GM19023 (cell line): ENCODE measurements around the gene GRID1.

Experiments used
- ATAC-seq: cut with Tn5 transposase; IDR thresholded peaks from one replicate; pipeline ENCODE4 v1.9.1; 2021; ENCODE audit warnings: mild to moderate bottlenecking, moderate library complexity; ENCODE audit not compliant: unreplicated experiment

GRID1 gene

DNA sequence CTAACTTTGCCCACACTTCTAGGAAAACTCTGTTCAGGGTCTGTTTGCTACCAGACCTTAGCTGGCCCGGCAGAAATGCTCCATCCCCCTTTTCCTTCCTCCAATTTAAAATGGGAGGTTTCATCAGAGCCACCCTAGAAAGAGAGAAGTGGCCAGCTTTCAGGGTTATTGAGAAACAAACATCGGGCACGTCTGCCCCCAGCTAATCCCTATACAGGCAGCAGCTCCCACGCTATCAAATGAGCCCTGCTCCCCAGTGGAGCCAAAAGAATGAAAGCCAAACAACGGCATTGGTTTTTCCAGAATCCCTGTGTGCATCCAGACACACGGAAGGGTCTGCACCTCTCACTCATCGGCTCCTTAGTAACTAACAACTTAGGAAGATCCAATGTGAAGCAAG lies 132.5 kb downstream of the GRID1 start:
- ATAC-seq: no peak

DNA sequence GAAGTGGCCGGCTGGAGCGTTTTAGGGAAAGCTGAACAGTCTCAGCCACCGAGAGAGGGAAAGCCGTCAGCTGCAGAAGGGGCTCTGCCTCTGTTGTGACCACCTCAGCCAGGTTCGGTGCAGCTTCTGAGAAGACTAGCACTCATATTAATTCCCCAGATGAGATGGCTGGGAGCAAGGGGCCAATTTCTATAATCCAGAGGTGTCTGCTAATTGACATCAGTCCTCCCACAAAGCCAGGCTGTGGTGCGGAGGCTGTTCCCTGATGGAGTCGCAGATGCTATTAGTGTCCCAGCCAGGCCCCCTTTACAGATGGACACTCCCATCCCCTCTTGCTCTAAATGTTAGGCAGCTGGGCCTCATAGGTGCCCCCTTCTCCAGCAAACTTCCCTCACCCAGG lies 133.5 kb downstream of the GRID1 start:
- no peak for ATAC-seq

DNA sequence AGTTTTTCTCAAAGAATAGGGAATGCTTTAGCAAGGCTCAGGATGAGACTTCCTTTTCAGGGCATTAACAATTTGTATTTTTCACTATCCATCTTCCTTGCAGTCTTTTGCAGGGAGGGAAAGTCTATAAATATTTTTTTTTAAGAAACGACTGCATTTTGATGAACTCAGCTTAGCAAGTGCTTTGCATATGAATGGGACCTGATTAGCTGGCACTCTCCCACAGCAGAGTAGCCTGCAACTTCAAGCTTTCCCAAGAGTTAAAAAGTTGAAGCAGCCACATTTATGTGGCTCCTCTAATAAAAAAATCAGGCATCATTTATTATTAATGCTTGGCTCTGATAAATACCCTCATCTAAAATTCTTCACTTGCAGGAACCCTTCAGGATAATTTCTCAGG lies 134.0 kb downstream of the GRID1 start:
- ATAC-seq: no peak

DNA sequence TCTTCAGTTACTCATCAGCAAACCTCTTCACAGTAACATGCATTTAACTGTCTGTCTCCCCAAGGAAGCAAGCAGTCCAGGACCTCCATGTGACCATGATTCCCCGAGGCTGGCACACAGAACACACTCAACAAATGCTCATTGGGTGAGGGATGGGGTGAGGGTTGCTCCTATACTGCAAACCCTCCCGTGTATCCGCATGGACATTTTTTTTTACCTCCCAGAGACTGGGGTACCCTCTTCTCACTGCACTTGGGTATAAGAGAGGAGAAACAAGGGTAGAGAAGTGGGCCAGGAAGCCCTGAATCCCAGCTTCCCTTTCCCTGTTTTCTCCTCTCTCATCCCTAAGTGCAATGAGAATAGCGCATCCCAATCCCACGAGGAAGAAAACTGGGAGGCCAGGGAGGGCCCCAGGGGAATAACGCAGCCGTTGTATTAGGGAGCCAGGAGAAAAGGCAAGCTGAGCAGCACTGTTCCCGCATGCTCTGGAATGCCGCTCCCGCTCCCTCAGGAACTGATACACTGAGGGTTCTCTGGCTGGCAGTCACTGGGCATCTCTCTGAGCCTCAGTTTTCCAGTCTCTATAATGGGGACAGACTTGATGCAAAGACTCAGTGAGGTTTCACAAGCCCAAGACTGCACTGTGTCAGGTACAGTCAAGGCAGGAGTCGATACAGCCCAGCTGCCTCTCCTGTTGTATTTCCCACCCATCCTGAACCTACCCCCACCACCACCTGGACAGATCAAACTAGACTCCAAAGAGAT lies 134.6 kb downstream of the GRID1 start:
- ATAC-seq: no peak

DNA sequence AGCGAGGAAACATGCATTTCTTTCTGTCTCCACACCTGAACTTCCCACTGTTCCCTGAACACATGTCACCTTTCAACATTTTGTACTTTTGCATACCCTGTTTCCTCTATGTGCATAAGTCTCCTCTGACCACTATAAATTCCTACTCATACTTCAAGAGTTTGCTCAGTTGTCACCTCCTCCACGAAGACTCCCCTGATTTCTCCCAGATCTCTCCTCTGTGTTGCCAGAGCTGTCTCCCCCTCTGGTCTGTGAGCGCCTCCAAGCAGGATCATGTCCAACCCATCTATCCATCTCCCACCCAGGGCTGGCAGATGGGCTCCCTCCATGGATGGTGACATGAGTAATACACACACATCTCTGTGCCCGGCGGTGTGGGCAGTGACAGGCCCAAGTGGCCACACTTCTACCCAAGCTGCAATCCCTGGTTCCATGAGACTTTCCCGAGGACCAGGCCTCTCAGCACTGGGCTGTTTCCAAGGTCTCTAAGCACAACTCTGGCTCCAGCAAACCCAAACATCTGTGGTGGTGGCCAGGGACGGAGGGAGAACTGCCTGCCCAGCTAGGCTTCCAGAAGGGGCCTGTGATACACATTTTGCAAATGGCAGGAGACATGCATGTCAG lies 135.9 kb downstream of the GRID1 start:
- no peak for ATAC-seq

DNA sequence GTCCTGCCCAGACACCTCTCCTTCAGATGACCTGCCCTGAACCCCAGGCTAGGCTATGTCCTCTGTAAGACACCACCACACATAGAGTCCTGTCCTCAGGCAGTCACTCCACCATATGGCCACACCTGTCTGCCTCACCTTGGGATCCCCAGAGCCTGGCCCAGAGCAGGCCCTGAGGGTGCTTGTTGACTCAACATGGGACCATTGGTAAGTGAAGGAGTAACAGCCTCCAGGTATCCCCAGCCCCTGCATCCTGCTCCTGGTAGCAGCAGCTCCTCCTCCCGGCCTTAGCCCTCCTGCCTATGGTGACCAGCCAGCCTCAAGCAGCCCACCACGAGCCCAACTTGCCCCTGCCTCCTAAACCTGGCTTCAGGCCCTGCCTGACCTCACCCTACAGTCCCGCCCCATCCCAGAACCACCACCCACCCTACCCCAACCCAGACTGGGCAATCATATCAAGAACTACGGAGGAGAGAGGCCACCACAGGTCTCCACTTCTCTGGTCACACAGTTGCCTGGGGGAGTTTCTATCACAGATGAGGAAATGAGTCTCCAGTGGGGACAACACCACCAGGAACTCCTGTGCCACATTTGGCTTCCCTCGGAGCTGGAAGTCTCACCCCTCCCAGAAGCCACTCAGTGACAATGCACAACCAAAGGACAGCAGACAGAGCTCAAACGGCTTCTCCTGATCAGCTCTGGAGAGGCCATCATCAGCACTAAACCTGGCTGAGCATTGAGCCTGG lies 136.6 kb downstream of the GRID1 start:
- no peak for ATAC-seq

DNA sequence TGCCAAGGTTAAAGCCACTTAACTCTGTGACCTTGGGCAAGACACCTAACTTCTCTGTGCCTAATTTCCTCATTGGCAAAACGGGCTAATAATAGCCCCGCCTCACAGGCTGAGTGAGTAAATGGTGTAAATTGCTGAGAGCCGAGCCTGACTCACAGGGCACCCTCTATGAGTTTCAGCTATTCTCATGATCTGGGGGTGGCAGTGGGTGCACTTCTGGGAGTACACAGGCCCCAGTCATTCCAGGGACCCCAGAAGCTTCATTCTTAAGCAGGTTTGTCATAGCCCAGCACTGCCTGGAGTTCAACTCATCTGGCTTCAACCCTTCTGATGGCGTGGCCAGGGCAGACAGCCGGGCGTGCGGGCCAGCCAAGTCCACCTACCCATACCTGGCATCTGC lies 137.2 kb downstream of the GRID1 start:
- no peak for ATAC-seq

DNA sequence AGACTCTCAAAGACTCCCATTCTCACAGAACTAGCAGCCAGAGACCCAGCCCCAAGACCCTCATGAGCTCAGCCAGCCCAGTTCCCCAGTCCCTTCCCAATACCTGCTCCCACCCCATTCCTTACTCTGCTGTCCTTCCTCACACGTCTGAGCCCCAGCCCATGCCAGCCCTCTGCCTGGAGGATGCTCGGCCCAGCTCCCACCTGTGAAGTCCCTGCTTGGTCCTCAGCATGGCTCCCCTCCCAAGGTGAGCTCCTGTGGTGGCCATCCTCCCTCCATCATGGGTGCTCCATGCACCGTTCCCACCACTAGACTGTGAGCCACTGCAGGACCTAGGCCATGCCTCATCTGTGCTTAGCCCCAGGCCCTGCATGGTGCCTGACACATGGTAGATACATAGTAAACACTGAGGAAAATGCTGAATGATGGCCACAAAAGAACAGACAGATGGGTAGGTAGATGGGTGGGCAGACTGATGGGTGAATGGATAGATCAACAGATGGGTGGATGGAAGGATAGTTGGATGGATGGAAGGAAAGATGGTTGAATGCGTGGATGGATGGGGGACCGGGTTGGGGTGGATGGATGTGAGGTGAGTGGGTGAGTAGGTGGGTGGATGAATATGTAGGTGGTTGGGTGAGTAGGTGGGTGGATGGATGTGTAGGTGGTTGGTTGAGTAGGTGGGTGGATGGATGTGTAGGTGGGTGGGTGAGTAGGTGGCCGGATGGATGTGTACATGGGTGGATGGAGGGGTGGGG lies 138.9 kb downstream of the GRID1 start:
- no peak for ATAC-seq

DNA sequence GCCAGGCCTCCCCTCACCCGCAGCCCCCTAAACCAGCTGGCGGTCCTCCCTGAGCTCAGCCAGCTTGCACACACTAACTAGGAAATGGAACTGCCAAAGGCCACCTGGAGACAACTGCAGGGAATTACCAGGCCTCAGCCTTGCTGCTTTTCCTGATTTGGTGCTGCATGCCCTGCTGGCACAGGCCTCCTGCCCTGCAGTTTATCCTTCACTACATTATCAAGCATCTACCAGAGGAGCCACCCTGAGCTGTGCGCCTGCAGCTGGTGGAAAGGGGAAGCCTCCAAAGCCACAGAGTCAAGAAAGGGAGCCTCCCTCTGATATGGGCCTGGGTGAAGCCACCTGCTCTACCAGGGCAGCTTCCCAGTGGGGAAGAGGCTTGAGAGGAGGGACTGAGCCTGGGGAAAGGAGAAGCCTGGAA lies 139.8 kb downstream of the GRID1 start:
- ATAC-seq: no peak

DNA sequence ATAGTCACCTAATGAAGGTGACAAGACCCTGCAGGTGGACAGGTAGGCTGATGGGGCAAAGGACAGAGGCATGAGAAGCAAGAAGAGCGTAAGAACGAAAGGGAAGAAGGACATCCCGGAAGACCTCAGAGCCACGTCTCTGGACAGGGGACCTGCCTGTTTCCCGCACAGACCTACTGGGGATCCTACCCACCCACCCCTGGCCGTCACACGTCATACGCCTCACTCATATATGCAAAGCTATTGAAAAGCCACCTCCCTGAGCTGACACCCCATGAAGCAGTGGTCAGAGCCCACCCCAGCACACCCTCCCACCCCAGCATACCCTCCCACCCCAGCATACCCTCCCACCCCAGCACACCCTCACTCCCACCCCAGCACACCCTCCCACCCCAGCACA lies 140.6 kb downstream of the GRID1 start:
- no peak for ATAC-seq

DNA sequence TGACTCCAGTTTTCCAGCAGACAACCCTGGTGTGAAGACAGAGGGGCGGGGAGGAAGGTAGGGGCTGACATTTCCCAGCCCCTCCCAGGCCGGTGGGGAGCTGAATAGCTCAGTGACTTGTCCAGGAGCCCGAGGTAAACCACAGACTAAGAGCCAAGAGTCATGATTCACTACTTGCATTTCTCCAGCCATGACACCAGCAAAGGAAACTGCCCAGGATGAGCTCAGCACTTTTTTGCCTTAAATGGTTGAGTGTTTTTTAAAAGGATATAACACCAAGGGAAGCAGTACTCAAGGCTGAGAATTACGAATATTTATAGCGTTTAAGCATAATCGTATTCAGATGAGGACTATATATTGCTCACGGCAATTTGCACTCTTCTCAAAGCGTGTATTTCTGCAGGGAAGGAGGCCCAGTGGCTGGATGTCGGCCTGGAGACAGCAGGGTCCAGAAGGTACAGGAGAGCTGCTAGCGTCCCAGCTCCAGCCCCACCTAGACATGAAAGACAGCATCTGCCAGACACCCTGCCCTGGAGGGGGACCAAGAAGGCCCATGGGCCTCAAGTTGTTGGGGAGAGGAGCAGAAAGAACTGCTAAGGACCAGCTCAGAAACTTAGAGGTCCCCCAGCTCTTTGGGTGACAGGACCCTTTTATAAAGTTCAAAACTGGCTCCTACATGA lies 141.4 kb downstream of the GRID1 start:
- no peak for ATAC-seq

DNA sequence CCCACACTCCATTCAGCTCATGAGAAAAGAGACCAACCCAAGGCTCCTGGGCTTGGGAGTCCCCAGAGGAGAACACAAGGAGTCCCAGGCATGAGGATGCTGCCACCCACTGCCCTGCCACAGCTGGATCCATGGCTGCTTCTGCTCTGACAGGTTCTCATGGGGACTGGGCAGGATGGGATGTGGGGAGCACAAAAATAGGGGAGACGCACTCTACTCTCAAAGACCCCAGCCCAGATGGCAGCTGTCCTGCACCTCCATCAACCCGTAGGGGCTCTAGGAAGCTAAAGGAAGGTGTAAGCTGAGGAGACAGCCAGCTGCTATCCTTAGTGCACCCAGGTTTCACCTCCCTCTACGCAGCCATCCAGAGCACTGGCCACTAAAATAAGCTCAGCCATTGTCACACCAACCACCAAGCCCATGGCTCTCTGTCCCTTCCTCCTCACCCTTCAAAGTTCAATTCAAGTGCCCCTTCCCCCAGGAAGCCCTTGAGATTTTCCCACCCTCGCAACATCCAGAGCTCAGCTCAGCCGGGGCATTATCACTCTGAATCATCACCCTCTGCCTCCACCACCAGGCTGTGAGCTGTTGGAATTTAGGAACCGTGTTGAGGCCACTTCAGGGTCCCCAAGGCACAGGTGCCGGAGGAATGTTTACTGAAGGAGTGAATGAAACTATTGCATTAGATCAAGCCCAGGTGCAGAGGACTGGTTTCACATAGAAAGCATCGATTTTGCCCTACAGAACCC lies 142.1 kb downstream of the GRID1 start:
- ATAC-seq: no peak

DNA sequence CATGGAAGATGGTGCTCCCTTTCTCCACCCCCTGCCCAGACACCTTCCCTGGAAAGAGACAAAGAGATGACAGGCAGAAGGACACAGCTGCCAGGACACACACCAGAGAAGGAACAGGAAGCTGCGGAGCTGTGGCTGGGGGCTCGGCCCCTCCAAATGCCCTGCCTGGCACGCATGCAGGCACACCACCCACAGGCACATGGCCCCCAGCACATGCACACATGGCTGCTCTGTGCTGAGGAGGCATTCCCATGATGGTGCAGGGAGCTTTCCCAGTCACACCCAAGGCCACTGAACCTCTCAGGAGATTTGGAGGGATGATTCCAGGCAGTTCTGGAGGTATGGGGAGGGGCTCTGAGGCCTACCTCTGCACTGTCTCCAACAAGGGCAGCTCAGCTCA lies 143.3 kb downstream of the GRID1 start:
- ATAC-seq: no peak

DNA sequence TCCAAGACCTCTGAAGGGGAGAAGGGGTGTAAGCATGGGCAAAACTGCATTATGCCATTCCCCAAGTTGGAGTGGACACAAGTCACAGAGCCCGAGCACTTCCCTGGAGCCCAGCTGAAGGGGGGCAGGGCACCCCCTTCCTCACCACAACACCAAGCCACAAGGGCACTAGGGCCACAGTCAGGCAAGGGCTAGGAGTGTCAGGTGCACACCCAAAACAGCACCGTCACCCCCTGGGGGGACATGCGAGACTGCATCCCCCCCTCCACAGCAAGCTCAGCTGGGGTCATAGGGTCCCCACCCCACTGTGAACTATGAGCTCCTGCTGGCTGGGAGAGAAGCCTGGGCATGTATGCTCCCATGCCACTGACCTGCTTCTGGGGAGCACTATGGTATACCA lies 143.9 kb downstream of the GRID1 start:
- ATAC-seq: no peak

DNA sequence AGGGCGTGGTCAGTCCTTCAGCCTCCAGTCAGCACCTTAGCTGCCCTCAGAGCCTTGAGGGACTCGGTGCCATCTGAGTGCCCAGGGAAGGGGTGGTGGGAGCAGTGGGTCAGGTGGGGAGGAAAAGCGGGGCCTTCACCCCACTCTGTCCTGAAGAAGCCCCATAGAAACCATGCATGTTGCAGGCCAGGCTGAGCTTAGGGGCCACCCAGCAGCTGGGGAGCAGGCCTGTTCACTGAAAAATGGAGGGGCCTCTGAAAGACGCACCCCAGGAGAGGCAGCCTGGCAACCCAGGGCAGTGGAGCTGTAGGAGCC lies 144.3 kb downstream of the GRID1 start:
- ATAC-seq: no peak

DNA sequence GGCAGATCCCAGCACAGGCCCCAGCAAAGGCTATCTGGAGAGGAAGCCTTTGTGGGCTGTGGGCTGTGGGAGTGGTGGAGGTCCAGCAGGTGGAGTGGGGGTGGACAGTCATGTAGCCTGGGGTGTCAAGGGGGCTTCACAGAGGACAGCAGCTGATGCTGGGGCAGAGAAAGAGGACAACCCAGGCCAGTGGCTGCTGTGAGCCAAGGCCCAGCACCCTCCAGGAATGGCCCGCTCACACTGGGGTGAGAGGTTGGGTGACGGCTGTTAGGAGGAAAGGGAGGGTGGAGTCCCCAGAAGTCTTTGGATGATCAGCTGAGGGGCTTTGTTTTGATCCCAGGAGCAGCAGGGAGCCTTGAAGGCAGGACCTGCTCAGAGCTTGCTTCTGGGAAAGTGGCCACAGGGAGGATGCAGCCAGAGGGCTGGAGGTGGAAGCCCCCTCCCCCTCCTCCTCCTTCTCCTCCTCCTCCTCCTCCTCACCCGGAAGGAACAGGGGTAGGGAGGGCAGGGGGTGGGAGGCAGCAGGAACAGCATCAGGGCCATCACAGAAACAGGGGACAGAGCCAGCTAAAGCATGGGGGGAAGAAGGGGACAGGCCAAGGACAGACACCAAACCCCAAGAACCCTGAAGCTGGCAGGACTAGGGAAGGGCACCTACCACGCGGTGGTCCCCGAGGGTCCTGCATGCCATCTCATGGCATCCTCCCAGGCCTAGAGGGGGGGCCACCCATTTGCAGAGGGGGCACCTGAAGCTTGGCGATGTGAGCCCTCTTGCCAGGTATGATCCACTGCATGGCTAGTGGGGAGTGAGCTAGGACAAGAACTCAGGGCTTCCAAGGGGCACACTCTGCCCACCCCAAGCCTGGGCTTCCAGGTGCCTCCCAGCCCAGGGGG lies 144.9 kb downstream of the GRID1 start:
- ATAC-seq: no peak

DNA sequence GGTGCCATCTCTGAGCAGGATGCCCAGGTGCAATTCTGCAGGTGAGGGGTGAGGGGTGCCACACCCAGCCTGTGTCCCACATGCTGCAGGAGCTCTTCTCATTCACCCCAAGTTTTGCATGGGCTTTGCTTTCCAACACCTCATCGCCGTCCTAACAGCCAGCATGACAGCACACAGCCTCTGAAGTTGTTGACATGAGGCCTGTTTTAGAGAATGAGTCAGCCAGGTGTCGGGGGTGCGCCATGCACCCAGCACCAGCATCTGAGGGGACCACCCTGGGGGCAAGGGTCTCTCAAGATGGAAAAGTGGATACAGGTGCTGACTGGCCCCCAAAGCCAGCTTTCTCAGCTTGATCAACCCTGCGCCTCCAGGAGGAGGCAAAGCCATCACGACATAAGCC lies 146.0 kb downstream of the GRID1 start:
- ATAC-seq: no peak

DNA sequence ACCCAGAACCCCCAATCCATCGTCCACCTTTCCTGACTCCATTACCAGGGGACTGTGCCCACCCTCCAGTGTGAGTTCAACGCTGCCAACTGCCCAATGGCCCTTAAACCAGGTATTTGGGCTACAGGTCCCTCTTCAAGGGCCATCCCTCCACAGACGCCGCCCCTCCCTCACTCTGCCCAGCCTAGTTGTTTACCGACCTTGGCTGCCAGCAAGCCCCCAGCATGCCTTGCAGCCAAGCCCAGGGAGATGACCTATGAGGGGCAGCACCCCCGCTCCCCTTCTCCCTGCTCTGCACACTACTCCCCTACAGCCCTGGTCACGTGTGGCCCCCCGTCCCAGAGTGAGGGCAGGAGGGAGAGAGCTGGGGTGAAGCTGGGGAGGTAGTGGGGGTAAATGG lies 147.3 kb downstream of the GRID1 start:
- no peak for ATAC-seq

DNA sequence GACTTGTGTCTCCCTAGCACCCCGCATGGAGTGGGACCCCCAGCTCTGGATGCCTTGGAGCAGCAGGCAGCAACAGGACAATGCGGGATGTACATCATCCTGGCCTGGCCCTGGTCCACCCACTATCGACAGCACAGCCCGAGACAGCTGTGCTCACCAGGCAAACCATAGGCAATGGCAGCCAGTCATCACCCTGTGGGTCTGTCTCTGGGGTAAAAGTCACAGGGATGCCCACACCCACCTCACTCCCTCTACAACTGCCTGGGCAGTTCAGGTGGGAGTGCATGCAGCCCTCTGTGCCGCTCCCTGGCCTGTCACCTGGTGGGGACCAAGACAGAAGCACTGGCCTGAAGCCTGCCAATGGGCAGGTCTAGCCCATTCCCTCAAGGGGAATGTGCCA lies 147.8 kb downstream of the GRID1 start:
- no peak for ATAC-seq
